NCI-H2029 (cell line): ENCODE results near the gene RAB6A.
"Not testable (repeated sequence)": the region's sequence is repeated elsewhere in the genome, so short reads cannot be mapped to it uniquely, and the experiment has no call there.

ENCODE experiments used
- DNase-seq: peaks from one replicate; lab custom pipeline; 2025; lab: John Stamatoyannopoulos, UW

RAB6A gene

GRCh38 chr11:73762732-73763131 lies 1.9 kb upstream of the RAB6A start:
- no peak for DNase-seq

DNA sequence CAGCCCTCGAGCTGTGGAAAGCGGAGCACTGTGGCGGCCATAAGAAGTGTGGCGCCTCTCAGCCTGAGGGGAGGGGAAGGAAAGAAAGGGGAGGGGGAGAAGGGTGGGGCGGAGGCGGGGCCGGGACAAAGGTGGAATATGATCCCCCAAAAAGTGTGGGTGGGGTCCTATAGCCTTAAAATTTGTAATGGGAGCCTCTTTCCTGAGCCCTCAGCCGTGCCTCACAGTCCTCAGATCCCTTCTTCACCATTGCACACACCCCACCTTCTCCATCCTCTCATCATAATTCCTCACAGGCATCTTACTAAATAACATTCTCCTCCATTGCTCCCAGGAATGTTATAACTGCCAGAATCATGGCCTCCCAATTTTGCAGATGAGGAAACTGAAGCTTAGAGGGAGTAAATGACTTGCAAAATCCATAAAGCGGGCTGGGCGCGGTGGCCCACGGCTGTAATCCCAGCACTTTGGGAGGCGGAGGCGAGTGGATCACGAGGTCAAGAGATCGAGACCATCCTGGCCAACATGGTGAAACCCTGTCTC lies 600 bp upstream of the RAB6A start:
- no peak for DNase-seq

GRCh38 chr11:73760135-73760678 lies 667 bp downstream of the RAB6A start:
- no peak for DNase-seq

GRCh38 chr11:73759610-73760134 lies 1.2 kb downstream of the RAB6A start:
- DNase-seq = no peak

GRCh38 chr11:73758451-73758850 lies 2.4 kb downstream of the RAB6A start:
- no peak for DNase-seq

- no peak for DNase-seq
Observed at GRCh38 chr11:73757598-73757997, 3.3 kb downstream of the RAB6A start.

DNA sequence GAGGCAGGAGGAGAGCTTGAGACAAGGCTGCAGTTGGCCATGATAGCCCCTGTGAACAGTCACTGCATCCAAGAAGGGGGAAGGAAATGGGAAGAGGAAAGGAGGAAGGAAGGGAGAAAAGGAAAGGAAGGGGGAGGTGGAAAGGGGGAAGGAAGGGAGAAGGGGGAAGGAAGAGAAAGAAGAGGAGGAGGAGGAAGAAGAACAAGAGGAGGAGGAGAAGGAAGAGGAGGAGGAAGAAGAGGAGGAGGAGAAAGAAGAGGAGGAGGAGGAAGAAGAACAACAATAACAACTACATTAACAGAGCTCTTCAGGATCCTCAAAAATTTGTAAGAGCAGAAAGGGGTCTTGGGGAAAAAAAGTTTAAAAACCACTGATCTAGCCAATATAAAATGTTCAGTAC lies 5.2 kb downstream of the RAB6A start:
- DNase-seq = no peak

DNA sequence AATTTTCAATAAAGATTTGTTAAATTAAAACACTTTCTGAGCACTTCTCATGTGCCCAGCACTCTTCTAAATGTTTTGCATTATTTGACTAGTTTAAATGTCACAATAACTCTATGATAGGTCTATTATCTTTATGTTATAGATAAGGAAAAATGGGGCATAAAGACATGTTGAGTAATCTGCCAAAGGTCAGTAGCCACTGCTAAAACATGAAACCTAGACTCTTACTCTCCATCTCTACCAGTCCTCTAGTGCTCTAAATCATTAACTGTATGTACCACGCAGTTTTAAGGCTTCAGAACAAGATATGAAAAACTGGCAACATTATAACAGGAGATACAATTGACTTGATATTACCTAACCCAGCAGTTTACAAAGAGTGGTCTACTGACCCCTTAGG lies 6.9 kb downstream of the RAB6A start:
- no peak for DNase-seq

DNA sequence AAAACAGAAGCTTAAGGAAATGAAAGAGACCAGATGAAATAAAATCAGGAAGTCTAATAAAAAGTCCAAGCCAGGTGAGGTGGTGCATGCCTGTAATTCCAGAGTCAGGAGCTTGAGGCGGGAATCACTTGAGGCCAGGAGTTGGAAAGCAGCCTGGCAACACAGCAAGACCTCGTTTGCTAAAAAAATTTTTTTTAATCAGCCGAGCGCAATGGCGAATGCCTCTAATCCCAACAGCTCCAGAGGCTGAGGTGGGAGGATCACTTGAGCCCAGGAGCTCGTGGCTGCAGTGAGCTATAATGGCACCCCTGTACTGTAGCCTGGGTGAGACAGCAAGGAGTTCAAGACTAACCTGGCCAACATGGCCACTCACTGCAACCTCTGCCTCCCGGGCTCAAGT lies 8.0 kb downstream of the RAB6A start:
- DNase-seq = no peak

- no peak for DNase-seq
Observed at GRCh38 chr11:73752216-73752867, 8.5 kb downstream of the RAB6A start.

GRCh38 chr11:73750862-73751261 lies 10.0 kb downstream of the RAB6A start:
- DNase-seq = not testable (repeated sequence)

- no peak for DNase-seq
Observed at GRCh38 chr11:73750228-73750627, 10.6 kb downstream of the RAB6A start.

DNA sequence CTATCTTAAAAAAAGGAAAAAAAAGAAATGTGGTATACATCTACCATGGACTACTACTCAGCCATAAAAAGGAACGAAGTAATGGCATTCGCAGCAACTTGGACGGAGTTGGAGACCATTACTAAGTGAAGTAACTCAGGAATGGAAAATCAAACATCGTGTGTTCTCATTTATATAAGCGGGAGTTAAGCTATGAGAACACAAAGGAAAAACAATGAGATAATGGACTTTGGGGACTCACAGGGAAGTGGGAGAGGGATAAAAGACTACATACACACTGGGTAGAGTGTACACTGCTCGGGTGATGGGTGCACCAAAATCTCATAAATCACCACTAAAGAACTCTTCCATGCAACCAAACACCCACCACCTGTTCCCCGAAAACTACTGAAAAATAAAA lies 11.8 kb downstream of the RAB6A start:
- no peak for DNase-seq

DNA sequence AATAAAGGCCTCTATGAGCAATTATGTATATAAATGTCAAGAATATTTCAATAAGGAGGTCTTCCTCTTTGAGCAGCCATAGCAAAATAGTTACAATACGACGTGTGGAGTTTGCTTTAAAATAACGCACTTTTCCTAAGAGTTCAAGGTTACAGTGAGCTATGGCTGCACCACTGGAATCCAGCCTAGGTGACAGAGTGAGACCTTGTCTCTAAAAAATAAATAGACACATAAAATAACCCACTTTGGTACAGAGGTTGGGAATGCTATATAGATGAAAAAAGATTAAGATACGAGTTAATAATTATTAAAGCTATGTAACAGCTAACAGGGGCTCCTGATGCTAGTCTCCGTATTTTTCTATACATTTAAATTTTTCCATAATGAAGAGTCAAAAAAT lies 12.6 kb downstream of the RAB6A start:
- no peak for DNase-seq

DNA sequence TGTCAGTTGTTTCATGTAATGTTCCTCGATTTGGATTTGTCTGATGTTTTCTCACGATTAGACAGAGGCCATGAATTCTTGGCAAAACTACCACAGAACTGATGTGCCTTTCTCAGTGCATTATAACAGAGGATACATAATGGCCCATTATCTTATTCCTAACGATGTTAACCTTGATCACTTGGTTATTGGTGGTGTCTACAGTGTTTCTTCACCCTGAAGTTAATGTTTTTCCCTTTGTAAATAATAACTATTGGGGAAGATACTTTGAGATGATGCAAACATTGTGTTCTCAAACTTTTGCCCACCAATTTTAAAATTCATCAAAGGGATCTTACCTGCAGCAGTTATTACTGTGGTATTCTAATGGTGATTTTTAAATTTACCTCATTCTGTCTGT lies 13.1 kb downstream of the RAB6A start:
- no peak for DNase-seq

- no peak for DNase-seq
Observed at GRCh38 chr11:73746701-73747100, 14.2 kb downstream of the RAB6A start.

GRCh38 chr11:73743045-73743444 lies 17.8 kb downstream of the RAB6A start:
- DNase-seq = no peak

DNA sequence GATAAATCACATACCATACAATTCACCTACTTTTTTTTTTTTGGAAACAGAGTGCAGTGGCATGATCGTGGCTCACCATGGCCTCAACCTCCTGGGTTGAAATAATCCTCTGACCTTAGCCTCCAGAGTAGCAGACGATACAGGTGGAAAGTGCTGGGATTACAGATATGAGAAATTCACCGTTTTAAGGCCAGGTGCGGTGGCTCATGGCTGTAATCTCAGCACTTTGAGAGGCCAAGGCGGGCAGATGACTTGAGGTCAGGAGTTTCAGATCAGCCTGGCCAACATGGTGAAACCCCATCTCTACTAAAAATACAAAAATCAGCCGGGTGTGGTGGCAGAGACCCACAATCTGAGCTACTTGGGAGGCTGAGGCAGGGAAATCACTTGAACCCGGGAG lies 24.9 kb downstream of the RAB6A start:
- not testable (repeated sequence) for DNase-seq

GRCh38 chr11:73734993-73735392 lies 25.9 kb downstream of the RAB6A start:
- DNase-seq = no peak

DNA sequence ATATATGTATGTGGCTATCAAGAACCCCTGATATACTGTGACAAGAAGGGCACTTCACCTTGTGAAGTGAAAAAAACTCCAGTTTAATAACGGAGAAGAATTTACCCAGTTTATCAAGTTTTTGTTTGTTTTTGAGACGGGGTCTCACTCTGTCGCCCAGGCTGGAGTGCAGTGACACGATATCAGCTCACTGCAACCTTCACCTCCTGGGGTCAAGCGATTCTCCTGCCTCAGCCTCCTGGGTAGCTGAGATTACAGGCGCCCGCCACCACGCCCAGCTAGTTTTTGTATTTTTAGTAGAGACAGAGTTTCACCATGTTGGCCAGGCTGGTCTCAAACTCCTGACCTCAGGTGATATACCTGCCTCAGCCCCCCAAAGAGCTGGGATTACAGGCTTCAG lies 26.9 kb downstream of the RAB6A start:
- not testable (repeated sequence) for DNase-seq

DNA sequence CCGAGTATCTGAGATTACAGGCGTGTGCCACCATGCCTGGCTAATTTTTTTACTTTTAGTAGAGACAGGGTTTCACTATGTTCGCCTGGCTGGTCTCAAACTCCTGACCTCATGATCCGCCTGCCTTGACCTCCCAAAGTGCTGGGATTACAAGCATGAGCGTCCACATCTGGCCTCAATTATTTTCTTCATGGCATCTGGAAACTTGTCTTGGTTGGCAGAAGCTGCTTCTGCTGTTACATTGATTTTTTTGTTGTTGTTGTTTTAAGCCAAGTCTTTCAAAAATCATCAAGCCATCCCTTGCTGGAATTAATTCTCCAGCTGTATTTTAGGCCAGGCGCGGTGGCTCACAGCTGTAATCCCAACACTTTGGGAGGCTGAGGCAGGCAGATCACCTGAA lies 27.9 kb downstream of the RAB6A start:
- DNase-seq = not testable (repeated sequence)

GRCh38 chr11:73729594-73730206 lies 31.2 kb downstream of the RAB6A start:
- DNase-seq = no peak

DNA sequence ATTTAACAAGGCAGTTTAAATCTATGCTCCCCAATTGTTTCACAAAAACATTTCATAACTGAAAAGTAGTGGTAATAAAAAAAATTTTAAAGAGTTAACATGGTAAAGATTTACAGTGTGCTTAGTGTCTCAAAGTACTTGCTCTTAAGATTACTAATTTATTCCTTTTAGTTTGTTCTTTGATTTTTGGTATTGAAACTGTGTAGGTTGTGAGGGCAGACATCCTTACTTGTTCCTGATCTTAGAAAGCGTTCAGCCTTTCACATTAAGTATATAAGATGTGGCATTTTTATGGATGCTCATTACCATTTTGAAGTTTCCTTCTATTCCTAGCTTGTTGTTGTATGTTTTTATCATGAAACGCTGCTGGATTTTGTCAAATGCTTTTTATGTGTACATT lies 32.9 kb downstream of the RAB6A start:
- DNase-seq = no peak
